ENCODE measurements around the gene RSPO3.
"Not testable (repeated sequence)": the region's sequence is repeated elsewhere in the genome, so short reads cannot be mapped to it uniquely, and the experiment has no call there.

The RSPO3 gene, protein sequence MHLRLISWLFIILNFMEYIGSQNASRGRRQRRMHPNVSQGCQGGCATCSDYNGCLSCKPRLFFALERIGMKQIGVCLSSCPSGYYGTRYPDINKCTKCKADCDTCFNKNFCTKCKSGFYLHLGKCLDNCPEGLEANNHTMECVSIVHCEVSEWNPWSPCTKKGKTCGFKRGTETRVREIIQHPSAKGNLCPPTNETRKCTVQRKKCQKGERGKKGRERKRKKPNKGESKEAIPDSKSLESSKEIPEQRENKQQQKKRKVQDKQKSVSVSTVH

DNA sequence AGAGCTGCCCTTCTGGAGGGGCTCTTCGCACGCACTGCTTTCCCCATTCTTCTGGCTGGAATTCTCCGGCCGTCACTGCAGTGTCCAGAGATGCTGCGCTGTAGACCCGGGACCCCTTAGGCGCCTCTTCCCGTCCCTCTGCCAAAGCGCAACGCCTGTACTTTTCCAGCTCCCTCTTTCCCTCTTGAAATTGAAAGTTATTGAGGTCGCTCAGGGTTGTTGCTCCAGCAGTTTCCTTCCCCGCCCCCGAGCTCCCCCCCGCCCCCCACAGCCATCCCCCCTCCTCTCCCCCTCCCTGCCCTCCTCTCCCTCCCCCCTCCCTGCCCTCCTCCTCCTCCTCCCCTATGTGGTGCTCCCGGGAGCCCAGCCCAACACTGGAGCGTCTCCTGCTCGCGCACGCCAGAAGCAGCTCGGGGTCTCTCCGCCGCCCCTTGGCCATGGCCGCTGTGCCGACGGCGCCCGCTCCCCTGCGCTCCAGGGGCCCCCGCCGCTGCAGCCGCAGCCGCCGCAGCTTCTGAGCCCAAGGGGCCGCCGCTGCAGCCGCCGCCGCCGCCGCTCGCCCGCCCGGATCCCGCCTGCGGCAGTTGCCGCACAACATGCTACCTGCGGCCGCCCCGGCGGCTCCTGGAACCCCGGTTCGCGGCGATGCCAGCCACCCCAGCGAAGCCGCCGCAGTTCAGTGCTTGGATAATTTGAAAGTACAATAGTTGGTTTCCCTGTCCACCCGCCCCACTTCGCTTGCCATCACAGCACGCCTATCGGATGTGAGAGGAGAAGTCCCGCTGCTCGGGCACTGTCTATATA is at the start of gene RSPO3:
RSPO3 (plus strand) TSS at position 374 of the 804 bp plus-strand sequence. CDS start 522 bp downstream, outside the sequence.
- no peak for DNase-seq

DNA sequence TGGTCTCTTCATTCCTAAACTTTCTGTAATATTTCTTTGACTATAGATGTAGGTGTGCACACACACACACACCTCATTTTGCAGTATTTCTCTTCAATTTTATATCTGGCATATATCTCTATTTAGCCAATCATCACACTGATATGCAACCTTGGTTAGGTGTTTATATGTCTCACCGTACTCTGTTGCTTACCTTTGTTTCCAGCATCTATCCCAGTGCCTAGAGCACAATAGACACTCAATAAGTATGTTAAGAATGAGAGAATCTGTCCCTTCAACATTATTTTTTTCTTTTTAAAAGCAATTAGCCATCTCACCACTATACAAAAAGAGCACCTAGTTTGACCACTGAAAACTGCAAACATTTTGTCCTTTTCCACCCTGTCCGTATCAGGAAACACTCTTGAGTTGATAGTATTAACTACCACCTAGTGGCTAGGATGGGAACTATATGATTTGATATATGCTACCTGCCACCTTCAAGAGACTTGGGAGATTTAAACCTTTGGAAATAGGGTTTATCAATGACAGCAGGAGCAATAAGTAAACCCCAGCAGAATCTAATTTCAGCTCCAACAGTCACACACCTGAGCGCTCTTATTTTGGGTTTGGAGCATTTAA is 48.7 kb upstream of the RSPO3 start:
- no peak for DNase-seq

DNA sequence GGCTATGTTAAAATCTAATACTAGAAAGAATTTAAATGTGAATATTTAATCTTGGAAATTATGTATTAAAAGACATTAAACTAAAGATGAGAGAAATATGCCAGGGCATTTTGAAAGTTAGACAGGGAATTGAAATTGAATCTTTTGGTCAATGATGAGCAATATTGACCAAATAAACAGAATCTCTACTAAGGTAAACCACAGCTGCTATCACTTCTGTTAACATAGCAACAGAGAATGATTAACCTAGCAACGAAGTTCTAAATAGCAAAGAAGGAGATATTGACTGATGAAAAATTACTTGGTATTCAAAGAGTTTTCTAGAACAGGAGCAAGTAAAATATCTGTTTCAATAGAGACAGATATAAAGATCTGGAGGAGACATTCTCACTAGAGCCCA is 45.2 kb upstream of the RSPO3 start:
- DNase-seq: no peak

DNA sequence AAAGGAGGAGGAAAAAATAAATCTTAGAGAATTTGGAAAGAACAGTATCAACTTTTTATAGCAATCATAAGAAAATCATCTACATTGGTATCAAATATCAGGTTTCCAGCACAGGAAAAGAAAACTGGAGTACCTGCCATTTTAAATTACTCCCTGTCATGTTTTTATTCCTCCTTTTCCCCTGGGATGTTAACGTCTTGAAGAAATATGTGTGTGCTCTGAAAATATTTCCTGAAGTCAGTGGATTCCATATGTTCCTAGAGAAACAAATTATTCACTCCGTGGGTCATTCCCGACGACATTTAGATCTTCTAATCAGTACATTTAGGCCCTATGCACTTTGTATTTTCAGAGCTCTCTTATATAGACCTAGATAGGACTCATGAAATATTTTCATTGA is 42.0 kb upstream of the RSPO3 start:
- DNase-seq: no peak

DNA sequence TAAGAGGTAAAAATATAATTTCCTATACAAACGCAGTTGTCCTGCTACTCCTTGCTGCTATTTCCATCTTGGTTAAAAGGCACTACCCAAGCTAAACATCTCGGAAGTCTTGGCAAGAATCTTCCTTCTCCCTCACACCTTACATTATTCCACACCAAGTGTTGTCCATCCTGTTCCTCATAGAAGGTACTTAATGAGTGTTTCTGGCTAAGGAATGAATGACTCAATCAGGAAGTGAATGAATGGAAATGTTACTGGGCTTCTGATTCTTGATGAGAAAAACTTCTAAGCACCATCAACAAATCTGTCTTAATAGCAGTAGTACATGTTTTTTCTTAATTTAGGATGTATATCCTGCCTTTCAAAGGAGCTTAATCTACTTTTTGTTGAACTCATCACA is 40.6 kb upstream of the RSPO3 start:
- DNase-seq: no peak

DNA sequence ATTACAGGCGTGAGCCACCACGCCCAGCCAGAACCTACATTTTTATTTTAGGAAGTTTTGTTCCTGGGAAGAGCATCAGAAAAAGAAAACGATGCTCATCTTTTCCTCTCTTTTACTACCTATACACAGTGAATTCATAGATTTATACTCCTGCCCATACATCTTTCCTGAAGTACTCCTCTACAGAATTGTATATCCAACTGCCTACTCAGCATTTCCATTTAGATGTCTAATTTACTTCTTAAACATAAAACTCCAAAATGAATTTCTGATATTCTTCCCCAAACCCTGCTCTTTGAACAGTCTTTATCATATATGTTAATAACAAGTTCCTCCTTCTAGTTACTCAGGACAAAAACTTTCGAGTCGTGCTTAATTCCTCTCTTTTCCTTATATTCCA is 39.8 kb upstream of the RSPO3 start:
- no peak for DNase-seq

DNA sequence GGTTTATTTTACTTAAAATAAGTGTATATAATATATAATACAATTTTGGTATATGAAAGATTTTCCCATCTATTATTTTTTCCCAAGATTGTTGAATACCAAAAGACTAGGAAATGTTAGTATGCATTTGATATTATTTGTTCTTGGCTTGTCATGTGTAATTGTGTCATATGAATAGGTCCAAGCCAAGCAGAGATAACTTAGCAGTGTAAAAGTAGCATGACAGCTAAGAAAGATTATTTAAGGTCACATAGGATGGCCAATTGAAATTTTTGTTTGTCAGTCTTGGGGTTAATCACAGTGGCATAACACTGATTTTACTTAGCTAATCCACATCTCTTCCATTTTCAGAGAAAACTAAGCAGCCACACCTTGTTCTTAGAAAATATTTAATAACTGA is 38.8 kb upstream of the RSPO3 start:
- DNase-seq: no peak

DNA sequence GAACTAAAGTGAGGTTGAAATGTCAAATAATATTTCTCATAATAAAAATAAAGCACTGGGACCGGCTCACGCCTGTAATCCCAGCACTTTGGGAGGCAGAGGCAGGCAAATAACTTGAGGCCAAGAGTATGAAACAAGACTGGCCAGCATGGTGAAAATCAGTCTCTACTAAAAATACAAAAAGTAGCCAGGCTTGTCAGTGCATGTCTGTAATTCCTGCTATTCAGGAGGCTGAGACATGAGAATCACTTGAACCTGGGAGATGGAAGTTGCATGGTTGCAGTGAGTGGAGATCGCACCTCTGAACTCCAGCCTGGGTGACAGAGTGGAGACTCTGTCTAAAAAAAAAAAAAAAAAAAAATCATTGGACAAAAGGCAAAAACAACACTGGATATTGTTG is 38.4 kb upstream of the RSPO3 start:
- DNase-seq: no peak

DNA sequence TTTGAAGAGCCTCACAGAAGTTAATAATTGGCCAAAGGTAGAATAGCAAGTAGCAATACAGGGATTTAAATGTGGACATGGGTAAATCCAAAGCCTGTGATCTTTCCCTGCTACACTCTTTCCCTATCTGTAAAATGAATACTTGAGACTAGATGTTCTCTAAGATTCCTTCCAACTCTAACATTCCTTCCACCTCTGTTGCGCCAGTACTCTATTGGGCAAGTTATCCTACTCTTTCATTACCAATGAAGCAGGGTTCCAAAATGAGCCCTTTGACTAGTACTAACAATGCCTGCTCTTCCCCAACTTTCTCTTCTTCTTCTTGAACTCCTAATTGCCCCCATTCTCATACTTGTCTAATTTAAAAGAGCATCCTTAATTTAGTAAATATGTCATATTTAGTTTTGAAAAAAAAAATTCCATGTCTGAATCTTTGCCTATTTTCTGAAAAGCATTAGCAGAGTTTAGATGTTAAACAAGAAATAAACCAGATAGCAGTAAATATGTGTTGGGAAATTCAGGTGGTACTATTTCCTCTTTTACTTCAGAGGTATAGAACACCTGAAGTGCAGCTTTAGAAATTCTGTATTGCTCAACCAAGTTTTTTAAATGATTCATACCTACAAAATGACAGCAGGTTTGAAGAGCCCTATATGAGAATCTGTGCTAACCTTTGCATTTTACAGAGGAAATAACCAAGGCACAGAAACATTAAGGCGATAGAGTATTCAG is 35.1 kb upstream of the RSPO3 start:
- no peak for DNase-seq

DNA sequence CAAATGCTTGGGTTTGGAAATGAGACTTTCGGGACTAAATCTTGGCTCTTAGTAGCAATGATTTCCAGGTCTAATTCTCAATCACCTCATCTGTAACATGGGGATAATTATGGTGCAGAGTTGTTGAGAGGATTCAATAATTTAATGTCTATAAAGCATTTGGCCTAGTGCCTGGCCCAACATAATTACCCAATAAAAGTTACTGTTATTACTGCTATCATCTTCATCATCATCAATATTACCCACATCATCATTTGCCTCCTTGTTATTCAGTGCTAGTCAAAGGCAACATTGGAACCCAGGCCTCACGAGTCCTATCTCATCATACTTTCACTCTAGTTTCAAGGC is 34.5 kb upstream of the RSPO3 start:
- no peak for DNase-seq

DNA sequence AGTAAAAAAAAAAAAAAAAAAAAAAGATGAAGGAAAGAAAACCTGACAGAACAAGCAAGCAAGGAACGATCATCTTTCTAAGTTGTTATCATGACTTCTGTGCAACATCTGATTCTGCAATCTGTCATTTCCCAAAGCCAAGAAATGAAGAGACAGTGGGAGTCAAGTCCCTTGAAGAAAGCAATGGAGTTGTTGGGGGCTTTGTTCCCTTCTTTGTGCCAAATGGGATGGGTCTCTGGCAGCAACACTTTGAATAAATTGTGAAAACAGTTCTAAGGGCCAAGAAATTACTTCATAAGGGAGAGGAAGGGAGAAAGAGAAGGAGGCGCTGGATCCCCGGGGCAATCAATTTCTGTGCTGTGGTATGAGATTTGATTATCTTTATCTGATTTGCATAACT is 33.3 kb upstream of the RSPO3 start:
- DNase-seq: no peak

DNA sequence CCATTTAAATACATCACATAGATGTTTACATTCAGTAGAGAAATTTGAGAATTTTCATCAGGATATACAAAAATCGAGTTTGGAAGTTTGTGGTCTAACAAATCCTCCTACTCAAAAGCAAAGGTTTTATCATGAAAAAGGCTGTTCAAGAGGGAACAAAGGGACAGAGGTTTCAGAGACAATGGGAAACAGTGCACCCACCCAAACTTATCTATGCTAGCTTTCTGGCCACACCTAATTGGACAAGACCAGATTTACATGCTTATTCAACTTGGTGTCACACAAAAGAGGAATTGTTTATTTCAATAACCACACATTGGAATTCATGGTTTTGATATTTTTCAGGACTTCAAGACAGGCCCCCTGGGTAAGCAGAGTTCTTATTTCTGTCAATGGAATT is 28.4 kb upstream of the RSPO3 start:
- no peak for DNase-seq

DNA sequence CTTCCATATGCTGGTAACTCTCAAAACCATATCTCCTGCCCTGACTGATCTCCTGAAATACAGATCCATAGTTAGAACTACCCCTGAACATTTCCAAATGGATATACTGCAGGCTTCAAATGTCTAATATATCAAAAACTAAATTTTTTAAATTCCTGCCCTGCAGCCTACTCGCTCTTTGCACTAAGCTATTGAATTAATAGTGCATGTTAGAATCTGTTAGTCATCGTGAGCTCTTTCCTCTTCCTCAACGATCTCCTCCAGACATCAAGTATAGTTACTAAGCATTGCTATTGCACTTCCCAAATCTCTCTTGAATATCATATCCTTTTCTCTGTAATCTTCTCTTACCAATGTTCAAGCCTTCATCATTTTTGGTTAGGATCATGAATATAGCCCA is 26.0 kb upstream of the RSPO3 start:
- no peak for DNase-seq

DNA sequence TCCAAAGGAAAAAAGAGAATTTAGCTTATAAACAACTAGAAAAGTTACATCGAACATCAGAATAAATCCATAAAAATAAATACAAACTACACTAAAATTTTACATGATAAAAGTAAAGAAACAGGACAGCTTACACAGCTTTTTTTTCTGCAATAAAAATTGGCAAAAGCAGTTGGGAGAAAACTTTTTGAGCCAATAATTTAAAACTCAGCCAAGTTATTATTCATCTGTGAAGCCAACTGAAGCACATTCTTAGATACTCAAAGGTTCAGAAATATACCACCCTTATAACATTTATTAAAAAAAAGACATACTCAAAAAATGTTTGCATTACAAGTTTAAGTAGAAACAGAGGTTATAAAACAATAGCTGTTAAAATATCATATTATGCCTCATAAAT is 23.7 kb upstream of the RSPO3 start:
- no peak for DNase-seq

DNA sequence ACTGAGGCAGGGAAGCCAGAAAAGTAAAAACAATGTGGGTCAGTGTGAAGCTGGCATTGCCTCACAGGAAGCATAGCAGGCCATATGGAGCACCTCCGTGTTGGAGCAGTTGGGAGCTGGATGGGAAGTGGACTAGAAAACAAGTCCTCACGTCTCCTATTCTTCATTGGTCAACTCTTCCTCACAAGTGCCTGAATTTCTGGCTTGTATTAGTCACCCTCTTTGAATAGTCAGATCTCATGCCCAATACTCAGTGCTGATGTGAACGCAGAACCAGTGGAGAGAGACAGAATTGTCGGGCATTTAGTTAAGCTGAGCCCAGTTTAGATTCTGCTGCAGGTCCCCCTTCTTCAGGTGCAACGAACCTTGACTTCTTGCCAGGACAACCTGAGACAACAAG is 22.3 kb upstream of the RSPO3 start:
- no peak for DNase-seq

DNA sequence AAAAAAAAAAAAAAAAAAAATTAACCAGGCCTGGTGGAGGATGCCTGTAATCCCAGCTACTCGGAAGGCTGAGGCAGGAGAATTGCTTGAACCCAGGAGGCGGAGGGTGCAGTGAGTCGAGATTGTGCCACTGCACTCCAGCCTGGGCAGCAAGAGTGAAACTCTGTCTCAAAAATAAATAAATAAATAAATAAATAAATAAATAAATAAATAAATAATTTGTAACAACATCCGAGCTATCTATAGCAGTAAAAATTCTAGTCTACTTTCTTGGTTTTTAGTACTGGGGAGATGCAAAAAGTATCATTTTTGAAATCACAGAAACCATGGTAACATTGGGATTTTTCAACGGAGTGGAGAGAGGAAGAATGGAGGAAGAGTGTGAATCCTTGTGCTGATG is 21.0 kb upstream of the RSPO3 start:
- DNase-seq: not testable (repeated sequence)

DNA sequence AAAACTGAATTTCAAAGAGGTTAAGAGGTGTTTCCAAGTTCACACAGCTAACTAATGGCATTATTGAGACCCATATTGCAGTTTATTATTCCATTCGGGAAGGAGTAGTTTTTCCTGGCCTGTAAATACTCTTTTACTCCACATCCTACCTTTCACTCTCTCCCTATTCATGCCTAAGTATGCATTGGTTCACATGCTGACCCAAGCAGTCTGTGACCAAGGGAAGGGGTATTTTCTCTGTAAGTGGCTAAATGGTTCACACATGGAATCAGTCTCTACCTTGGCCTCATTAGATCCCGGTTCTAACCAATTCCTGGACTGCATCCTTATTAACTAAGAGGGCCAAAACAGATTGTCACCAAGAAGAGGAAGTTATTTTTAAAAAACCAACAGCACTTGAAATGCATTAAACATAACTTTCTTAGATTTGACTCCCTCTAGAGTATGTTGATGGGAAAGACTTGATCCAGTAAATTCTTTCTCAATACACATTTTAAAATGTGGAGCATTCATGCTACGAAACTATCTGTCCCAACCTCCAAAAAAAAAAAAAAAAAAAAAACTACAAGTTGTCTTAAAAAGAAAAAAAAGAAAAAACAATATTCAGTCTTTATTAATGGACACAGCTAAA is 17.8 kb upstream of the RSPO3 start:
- DNase-seq: no peak

DNA sequence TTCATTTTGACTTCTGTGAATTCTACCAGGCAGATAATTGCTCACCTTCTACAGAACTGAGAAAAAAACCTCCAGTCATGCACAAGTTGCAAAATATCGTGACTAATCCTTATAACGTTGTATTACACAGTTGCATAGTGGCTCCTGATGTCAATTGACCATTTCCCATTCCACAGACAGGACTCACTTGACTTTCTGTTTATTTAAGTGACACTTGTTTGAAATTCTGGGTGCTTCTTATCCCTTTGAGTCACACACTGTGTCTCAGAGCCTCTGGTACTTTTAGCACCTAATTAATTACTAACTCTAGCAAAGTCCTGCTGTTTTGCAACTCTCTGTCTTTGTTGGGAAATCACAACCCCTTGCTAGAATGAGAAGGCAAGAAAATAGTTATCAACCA is 16.2 kb upstream of the RSPO3 start:
- DNase-seq: no peak

DNA sequence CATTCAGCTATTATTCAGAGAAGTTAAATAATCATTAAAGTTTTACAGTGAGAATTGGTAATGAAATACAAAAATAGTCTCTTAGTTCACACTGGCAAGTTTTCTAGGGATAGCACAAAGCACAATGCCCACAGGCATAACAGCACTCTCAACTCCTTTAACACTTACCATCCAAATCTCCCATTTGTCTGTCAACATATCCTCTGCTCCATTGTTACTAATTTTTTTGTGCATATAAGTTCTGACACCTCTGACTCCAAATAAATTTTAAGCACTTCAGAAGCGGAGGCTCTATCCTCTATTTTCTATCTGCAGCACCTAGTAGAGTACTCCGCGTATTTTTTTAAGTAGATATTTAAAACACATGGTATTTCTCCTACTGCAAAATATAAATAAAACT is 15.6 kb upstream of the RSPO3 start:
- no peak for DNase-seq

DNA sequence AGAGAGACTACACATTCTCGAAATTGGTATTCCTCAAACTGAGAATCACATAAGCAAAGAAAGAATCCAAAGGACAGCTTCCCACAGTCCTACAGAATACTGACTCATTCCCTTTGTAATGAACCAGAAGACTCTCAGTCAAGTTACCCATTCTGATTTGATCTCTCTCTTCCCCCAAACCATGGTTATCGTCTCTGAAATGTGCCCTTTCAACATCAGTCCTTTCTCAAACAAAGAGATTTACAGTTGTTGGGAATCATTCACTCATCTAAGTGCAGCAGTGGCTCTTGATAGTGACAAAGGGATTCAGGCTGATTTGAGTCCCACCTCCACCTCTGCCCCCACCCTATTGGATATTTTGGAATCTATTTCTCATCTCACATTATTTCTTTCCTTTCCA is 15.0 kb upstream of the RSPO3 start:
- DNase-seq: no peak

DNA sequence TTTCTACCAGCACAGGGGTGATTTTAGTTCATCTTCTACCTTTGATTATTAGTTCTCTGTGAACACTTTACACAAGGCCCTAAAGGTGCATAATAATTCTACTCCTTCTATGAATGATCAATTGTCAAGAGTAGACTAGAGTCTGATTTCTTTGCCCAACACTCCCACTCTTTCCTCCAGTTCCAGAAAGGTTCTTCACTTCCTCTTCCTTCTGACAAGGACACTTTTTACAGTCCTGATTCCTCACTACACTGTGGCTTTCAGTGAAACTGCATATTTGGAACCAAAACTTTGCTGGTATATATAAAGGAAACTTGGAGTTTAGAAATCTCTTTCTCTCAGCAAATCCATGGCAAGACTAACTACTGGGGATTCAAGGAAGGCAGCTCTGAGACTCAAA is 10.6 kb upstream of the RSPO3 start:
- no peak for DNase-seq

DNA sequence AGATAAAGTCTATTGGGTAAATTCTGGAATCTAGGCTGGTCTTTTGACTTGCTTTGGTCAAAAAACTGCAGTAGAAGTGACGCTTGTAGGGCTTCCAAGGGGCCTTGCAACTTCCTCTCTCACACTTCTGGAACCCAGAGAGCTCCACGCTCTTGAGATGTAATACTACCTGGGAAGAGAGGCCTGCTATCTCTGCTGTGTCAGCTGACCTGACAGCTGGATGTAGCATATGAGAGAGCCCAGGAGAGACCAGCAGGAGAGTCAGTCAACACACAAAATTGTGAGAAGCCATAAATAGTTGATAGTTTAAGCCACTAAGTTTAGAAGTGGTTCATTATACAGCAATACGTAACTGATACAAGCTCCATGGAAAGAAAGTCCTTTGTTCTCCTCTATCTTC is 7.8 kb upstream of the RSPO3 start:
- DNase-seq: no peak

DNA sequence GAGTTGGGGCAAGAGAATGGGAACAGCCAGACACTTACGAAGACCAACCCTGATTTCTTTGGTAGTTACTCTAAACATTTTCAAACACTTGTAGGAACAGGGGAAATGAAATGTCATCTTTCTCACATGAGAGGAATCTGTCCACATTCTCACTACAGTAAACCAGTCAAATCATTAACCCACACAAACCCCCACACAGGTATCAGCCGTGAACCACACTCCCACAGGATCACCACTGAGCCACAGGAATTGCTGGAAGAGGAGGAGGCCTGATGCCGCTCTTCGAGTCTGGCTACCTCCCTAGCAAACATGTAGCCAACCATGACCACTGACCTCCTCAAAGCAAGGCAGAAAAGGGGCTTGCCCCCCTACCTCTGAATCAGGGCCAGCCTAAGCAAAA is 6.9 kb upstream of the RSPO3 start:
- DNase-seq: no peak
